IPS-NIHi11 (cell line): ENCODE results near the gene RASSF6.
"Not testable (repeated sequence)": the region's sequence is repeated elsewhere in the genome, so short reads cannot be mapped to it uniquely, and the experiment has no call there.

Experiments used
- DNase-seq: peaks from one replicate; pipeline ENCODE4 v3.0.0; 2012; ENCODE audit warnings: mixed read lengths, low spot score

The RASSF6 gene

DNA sequence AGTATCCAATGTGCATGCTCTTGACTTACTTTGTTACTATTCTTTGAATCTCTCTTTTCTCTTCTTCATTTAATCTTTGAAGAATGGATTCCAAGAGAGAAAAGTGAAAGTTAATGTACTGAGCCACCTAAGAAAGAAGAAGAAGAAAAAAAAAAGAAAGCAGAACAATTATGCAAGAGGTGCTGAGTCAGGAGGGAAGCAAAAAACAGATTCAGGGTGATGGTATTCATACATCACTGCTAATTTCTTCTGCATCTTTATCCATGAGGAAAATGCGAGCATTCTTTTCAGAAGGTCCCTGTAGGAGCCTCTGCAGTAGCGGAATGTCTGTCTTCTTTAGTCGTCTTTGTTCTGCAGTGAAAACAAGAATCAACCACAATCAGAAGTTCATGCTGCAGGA lies 43.9 kb downstream of the RASSF6 start:
- DNase-seq, result no peak

DNA sequence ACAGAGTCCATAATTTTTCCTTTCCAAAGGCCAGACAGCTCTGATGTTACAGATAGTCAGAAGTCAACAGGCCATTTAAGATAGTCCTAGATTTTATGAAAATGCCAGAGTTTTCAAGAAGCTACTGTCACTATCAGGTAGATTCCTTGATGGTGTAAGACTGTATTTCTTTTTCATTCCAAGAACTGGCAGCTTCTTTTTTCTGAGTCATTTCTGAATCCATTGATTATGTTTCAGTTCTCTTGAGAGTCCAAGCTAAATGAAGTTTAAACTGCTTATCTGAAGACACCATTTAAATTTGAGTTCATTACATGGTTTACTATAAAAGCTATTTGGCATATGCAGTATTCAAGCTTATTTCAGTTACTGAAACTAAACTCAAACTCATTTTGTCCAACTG lies 44.6 kb downstream of the RASSF6 start:
- DNase-seq, result no peak

DNA sequence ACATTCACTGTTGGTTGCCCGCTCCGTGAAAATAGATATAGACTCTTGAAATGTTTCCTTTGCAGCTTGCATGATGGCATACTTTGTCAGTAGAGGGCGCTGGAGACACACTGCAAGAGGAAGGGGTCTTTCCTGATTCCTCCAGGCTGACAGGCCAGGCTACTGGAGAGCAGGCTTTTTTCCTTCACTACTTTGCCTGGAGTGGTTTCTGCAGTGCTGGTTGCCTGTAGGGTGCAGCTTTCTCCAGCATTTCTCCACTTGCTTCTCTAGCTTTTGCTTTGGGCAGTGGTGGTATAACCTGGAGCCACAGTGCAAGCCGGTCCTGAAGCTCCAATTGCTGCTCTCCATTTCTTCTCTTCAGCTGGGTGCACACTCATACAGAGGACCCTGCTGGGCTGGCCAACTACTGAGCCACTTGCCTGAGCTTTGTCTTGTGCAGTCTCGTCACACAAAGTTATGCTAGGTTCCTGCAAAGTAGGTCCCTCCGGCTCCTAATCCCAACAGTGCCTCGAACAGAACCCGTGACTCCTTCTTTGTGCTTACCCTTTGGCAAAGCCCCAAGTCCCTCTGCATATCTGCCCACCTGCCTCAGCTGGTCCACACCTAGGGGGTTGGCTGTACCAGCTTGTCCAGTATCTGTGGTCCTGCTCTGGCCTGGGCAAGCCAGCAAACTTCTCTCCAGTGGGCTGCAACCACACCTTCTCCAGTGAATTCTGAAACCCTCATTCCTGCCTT lies 46.3 kb downstream of the RASSF6 start:
- DNase-seq, result peak; percentile 72

DNA sequence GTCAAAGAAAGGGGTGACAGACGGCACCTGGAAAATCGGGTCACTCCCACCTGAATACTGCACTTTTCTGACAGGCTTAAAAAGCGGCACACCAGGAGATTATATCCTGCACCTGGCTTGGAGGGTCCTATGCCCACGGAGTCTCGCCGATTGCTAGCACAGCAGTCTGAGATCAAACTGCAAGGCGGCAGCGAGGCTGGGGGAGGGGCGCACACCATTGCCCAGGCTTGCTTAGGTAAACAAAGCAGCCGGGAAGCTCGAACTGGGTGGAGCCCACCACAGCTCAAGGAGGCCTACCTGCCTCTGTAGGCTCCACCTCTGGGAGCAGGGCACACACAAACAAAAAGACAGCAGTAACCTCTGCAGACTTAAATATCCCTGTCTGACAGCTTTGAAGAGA lies 69.4 kb downstream of the RASSF6 start:
- DNase-seq, result not testable (repeated sequence)

DNA sequence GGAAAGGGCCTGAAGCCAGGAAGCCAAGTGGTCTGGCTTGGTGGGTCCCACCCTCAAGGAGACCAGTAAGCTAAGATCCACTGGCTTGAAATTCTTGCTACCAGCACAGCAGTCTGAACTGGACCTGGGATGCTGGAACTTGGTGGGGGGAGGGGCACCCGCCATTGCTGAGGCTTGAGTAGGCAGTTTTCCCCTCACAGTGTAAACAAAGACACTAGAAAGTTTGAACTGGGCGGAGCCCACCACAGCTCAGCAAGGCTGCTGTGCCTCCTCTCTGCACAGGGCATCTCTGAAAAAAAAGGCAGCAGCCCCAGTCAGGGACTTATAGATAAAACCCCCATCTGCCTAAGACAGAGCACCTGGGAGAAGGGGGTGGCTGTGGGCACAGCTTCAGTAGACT lies 75.6 kb downstream of the RASSF6 start:
- DNase-seq, result no peak

DNA sequence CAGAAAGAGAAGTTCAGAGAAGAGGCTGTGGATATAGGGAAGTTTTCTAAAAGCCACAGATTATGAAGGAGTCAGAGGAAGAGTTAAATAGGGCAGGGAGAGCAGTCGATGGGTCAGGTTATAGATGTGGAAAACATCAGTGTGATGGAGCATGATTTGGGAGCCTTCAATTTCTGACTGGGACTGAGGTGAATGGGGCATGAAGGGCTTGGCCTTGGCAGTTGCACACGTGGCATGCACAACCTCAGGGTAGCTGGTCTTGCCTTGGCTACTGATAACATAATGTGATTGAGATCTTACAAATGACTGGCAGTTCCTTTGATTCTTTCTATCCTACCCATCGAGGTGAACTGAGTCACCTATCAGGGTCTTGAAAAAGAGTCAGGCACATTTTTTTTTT lies 79.0 kb downstream of the RASSF6 start:
- no peak for DNase-seq

DNA sequence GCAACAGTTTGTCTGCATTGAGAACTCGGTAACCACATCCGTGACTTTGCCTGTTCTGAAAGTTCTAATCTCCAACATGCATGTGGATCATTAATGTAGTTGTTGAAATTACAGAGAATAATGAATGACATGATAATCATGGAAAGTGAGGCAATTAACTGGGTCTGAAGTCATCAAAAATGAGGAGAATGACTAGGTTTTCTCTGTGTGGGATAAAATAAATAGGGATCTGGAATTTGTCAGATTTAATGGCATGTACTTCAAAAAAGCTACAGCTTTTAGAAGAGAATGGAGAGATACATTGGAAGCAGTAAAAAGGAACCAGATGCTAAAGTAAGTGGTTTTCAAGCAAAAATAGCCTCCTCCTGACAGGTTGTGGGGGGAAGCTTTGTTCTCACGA lies 79.4 kb downstream of the RASSF6 start:
- no peak for DNase-seq

DNA sequence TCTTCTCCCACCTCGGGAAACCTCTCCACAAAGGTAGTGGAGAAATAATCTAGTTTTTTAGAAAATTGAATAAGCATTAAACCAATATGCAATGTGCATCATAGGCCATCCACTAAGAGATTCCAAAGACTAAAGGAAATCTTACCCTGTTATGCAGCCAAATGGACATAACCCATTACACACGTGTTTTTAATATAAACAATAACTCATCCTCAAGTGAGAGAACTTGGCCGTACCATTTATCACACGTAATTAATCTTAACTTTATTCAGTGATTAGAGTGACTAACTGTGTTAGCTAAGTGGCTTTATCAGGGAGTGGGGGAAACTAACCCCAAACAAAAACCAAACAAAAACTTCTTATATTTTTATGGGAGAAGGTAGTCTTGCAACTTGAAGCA lies 80.8 kb downstream of the RASSF6 start:
- no peak for DNase-seq

DNA sequence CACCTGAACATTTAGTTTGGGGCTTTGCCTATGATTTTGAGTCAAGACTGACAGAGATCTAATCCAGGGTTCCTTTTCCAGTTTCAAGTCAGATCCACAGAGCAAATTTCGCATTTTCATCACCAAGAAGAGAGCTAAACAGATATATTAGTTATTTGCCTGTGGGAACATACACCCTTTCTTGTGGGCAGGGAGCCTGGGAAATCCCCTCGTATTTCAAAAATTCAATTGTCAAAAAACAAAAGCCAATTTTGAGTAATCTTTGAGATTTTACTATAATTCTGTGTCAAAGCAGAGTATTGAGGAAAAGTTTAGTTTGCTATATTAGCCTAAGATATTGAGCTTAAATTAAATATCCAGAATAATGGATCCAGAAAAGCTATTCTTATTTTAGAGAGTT lies 82.1 kb downstream of the RASSF6 start:
- no peak for DNase-seq

DNA sequence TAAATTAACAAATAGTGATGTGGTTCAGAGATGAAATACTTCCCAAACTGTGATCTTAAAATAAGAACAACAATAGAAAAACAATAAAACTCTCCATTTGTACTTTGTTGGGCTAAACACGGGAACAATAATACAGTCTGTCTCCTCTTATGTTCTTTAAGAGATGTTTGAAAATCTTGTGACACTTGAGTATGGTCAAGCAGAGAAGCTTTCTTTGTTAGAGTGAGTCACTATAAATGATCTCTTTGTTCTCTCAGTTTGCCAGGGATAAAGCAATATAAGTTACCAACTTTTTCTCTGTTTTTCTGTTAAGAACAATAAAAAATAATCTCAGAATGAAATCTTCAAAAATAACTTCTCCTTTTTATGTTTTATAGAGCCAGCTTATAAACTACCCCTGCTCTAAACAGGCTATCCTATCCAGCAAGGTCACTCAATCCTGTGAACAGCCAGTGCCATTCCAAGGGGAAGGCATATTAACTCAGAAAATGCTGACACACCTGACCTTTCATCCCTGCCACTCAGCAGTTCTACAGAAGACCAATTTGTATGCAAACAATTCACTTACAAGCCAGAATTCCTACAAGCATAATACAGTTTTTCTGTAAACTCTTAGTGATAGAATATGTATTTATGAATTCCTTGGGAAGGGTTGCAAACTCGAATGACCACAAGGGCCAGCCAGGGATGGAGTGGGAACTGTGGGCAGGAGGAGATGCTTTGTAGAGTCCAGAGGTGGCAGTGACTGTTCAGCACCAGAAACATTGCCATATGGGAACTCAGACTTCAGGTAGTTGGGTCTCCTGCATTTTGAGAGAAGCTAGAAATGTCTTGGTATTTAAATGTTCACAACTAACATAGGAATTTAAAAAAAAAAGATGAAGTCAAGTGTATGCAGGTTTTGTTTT lies 86.5 kb downstream of the RASSF6 start:
- DNase-seq, result no peak

DNA sequence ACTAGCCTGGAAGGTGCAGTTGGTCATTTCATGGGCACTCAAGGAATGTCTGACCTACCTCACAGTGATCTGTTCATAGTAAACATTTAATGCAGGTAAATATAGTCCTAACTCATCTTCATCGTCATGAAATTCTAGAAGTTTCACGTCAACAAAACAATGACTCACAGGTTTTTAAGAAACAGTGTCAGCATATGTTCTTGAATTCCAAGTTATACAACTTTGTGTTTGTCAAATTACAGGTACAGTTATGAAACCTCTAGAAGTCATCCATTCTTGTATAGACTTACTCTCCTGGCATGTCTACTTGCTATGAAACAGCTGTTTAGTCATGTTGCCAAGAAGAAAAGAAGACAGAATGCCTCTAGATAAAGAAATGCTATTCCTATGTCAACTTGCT lies 92.1 kb downstream of the RASSF6 start:
- no peak for DNase-seq

DNA sequence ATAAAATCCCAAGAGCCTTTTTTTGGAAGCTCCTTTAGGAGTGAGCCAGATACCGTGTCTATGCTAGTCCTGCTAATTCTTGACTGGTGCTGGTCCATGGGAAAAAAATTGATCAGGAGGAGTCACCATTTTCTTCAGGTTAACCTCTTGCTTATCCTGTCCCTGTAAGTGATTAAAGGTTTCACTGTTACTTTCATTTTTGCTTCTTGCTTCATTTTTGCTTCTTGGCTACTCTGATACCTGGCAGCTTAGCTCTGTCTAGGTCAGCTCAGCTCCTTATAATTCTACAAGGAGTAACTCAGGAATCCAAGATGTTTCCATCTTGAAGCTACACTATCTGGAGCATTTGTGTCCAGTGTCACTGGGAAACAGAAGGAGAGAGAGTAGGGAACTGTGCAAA lies 93.0 kb downstream of the RASSF6 start:
- no peak for DNase-seq

DNA sequence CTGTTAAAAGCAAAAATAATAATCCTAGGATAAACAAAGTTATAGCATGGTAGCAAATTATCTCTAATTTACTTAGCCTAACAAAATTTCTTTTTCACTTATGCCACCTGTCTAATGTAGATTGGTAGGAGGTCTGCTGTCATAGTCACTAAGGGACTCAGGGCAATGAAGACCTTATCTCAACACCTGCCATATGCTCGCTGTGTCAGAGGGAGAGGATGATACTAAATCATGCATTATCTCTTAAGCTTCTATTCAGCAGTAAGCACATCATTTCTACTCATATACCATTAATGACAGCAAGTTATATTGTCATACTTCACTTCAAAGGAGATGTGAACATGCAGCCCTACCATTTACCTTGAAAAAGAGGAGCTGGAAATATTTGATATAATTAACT lies 94.6 kb downstream of the RASSF6 start:
- no peak for DNase-seq

DNA sequence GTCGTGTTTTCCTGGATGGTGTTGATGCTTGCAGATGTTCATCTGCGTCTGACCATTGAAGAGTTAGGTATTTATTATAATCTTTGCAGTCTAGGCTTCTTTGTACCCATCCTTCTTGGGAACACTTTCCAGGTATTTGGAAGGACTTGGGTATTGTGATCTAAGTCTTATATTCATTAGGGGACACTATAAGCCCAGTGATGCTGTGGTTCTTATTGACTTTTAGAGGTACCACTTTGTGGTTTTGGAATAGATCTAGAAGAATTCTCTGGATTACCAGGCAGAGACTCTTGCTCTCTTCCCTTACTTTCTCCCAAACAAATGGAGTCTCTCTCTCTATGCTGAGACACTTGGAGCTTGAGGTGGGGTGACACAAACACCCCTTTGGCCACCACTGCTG lies 97.1 kb downstream of the RASSF6 start:
- DNase-seq, result no peak
